ENCODE results near the gene TNFRSF18.

TNFRSF18 gene

DNA sequence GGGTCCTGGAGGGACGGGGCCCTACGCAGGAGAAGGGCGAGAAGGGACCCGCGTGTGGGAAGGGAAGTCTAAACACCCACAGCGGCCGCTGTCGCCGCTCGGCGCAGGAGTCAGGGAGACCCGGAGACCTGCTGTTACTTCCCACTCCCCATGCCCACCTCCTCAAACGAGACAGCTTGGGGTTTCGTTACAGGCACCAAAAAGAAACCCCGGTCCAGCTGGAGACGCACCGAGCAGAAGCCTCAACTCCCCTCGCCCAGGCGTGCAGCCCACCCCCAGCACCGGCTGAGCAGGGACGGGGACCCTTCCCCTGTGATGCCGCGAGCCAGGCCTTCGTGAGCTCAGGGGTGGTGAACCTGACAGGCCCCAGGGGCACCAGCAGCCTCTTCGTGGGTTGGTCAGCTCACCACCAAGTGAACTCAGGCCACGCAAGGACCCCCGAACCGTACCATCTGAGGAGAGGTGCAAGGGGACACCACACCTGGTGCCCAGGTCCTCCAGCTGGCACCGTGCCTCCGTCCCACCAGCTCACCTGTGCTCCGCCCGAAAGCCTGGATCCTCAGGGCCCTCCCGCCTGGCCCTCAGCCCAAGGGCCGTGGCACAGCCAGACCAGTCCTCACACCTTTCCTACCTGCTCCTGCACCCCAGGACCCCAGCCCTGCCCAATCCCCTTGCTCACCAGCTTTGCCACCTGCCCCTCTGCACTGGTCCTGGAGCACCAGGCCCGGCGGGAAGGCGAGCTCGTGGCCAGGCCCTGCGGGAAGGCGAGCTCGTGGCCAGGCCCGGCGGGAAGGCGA lies 20.4 kb upstream of the TNFRSF18 start:
- DNase-seq, result no peak

DNA sequence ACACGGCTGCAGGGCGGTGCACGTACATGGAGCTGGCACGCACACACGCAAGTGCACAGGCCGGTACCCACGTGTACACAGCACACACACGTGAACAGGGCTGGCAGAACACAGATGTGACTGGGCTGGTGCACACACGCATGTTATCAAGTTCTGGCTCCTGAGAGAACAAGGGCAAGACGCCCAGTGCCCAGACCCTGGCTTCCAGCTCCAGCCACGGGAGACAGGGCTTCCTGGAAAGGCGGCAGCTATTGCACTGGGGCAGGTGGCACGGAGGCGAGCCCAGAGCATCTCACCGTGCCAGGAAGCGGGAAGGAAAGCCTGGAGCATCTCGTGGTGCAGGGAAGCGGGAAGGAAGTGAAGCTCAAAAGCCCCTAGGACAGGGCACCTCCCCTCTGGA lies 19.5 kb upstream of the TNFRSF18 start:
- no peak for DNase-seq

DNA sequence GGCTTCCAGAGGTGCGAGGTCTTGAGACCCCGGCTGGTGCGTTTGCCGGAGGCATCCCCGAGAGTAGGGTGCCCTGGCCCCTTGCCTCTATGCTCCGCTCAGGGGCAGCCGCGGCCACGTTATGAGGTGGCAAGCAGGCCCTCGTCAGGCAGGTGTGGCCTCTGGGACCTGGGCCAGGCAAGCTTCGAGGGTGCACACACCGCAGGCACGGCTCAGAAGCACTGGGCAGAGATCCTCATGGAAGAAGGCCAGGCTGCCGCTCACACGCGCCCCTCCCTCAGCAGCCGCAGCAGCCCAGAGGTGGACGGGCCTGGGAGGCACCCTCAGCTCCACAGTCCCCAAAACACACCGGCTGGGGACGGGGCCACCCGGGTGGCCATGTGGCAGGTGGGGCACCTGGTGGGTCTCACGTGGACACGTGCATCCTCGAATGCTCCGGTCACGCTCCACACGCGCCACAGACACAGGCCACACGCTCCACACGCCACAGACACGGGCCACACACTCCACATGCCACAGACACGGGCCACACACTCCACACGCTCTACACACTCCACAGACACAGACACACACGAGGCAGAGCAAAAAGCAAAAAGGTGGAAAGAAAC lies 18.9 kb upstream of the TNFRSF18 start:
- no peak for DNase-seq

DNA sequence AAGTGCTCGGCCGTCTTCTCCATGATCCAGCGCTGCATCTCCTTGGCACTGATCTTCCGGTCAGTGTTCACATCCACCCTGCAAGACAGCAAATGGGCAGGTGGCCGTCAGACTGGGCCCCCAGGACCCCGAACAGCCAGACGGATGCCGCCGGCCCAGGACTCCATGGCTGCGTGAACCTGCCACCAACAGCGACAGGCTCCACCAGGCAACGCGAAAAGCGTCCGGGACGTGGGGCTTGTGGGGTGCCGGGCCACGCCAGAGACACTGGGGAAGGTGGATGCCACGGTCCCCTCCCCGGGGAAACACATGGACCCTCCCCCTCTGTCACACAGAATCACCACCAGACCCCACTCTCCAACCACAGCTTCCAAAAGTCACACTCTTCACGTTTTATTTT lies 17.5 kb upstream of the TNFRSF18 start:
- no peak for DNase-seq

DNA sequence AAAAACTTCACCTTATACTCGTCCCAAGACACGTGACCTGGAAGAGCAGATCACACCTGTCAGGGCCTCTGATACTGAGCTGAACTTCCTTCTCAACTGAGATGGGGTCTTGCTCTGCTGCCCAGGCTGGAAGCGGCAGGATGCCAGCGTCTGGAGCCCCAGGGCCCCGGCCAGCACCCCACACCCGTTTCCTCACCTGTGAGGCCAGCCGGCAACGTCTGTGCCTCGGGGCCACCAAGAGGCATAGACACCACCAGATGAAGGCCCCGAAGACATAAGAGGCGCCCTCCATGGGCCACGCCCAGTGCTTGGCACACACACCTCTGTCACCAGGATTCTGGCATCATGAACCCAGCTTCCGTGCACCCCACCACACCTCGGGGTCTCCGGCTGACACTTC lies 16.9 kb upstream of the TNFRSF18 start:
- no peak for DNase-seq

DNA sequence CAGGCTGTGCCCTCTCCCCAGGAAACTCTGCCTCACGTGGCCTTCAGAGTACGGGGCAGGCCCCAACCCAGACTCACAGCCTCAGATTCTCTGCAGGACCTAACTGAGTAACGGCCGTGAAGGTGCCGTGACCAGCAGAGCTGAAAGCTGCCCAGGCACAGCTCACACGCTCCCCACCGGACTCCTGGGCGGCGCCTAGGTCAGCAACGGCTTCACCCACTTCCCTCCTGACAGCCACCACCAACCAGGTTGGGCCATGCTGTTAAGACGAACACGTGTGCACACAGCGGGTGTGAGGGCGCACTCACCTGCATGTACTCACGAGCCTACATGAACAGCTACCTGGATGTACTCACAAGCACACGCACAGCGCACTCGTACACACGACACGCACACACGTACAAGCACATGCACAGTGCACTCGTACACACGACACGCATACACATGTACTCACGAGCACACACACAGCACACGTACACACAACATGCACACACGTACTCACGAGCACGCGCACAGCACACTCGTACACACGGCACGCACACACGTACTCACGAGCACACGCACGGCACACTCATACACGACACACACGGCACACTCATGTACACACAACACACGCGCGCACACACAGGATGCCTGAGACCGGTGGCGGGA lies 16.3 kb upstream of the TNFRSF18 start:
- DNase-seq, result no peak

DNA sequence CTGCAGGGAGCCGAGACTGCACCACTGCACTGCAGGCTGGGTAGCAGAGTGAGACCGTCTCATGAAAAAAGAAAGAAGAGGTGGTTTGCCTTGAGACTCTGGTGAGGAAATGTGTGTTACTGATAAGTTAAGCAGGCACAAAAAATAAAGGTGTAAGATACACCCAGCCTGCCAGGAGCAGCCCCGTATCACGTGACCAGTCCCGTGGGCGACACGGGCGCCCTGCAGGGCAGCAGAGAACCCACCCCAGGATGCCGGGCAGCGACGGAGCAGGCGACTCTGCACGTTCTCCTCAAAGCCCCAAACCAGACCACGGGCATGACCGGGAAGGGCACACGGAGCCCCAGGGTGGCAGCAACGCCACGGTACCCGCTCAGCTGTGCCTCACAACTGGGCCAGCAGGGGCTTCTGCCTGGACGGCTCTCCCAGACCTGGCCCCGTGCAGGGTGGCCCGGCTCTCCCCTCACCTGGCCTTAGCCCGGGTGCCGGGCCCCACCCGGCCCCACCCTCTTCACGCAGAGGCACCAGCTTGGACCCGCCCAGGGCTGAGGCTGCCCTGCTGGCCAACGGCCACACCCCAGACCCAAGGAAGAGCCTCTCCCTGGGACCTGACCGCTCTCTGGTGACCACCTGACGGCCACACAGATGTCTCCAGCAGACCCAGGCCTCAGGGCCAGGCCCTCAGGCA lies 15.6 kb upstream of the TNFRSF18 start:
- no peak for DNase-seq

DNA sequence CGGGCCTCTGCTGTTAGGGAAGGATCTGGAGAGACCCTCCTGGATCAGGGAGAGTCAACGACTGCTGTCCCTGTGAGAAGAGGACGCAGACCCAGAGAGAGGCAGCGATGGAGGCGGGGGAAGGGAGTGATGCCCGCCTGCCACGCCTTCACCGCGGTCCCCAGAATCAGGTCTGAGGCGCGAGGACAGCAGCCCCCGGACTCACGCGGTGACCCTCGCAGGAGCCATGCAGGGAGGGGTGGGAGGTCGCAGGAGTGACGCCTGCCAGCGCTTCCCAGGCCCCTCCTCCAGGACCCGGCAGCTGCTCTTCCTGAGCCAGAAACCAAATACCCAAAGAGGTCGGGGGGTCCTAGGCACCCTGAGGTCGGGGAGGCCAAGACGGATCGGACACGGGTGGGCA lies 13.8 kb upstream of the TNFRSF18 start:
- DNase-seq, result no peak

DNA sequence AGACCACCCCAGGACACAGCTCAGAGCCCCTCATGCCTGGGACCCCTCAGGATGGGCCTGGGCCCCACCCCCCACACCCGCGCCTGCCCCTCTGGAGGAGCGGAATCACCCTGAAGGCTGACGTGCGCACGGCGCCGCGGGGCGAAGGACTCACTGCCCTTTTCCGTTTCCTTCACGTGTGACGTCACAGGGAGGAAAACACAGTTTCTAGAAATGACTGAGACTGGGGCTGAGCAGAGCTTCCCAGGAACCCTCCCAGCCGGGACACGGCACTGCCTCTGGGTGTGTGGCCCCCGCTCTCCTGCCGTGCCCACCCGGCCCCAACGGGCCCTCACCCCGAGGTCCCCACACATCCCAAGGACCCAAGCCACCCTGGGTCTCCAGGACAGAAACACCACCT lies 12.9 kb upstream of the TNFRSF18 start:
- DNase-seq, result peak; percentile 56 to 85

DNA sequence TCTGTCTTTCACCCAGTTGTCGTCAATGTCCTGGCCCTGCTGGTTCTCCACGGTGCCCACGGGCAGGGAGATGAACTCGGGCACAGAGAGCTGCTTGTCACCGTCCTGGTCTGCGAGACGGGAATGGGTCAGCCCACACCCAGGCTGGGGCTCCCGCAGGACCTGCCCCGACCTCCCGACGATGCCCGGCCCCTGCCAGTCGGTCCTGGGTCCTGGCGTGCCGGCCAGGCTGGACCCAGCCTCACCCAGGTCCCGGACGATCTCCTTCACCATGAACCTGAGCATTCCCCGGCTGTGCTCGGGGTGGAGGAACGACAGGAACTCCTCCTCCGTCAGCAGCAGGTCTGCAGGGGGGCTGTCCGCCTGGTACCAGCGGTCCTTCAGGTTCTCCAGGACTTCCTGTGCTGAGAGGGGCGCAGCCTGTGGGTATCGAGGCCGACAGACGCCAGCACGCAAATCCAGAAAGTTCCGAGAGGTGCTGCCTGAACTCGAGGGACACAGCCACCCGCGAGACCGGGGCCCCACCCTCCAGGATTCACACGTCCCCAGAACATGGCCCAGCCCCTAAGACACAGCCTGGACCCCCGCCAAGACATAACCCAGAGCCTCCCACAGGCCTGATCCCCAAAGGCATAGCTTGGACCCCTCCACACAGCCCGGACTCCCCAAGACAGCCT lies 12.3 kb upstream of the TNFRSF18 start:
- no peak for DNase-seq

DNA sequence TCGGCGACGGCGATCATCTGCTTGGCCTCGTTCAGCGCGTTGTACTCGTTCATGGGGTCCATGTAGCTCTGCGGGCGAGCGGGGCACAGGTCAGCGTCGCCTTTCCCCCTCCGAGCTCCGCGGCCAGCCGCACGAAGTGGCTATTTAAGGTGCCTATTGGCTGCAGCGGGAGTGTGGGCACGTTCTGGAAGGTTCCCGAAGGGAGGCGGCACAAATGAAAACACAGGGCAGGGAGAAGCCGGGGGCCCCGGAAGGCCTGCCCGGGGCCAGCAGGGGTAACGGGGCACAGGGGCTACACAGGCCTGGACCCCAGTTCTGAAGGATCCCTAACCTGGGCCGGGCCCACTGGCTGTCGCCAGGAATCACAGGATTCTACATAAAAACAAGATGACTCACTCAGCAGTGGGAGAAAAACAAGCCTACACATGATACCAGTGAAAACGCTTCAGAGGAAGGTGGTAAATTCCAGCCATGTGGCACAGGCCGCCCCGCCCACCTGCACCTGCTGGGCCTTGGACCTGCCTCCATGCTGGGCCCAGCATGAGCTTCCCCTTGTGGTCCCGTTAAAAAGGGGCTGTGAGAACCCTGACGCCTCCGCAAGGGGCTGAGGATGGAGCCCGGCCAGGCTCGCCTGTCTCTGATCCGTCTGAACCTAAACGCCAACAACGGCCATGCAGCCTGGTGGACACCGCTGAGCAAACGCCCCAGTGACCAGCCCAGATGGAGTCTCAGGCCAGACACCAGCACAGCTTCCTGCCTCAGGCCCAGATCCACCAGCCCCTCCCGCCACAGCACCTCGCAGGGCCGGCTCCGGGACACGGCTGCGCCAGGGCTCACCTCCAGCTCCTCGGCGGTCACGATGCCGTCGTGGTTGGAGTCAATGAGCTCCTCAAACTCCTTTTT lies 11.5 kb upstream of the TNFRSF18 start:
- DNase-seq, result peak in 1 of 2 donors; percentile 56

DNA sequence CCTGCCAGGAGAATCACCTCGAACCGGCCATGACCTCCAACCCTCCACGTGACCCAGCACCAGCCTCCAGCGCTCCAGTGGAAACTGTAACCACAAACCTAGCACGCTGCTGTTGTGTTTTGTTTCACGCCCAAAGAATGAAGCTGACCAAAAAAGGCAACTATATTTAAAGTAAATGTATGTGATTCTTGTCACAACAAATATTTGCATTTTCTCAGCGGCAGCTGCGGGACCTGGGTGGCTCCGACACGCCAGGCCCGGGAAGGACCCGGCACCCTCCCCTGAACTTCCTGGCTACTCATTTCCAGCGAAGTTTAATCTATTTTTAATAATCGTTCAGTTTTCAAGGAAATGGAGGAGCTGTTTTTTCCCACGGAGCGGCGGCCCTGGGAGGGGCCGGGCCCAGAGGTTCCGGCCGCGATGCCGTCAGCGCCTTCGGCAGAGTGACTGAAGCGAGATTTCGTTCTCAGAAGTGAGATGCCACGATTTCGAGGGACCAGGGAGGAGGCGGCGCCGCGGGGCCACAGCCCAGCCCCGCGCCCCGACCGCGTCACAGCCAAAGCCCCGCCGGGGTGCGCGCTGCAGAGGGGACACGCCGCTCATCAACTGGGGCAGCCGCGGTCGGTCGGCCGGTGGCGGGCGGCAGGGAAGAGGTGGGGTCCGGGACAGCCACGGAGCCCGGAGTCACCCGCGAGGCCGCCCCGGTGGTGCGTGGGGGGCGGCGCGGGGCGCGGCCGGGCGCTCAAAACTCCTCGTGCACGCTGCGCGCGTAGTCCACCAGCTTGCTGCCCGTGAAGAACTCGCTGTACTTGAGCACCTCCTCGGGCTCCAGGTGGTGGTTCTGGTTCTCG lies 10.6 kb upstream of the TNFRSF18 start:
- DNase-seq, result peak; percentile 50 to 86

DNA sequence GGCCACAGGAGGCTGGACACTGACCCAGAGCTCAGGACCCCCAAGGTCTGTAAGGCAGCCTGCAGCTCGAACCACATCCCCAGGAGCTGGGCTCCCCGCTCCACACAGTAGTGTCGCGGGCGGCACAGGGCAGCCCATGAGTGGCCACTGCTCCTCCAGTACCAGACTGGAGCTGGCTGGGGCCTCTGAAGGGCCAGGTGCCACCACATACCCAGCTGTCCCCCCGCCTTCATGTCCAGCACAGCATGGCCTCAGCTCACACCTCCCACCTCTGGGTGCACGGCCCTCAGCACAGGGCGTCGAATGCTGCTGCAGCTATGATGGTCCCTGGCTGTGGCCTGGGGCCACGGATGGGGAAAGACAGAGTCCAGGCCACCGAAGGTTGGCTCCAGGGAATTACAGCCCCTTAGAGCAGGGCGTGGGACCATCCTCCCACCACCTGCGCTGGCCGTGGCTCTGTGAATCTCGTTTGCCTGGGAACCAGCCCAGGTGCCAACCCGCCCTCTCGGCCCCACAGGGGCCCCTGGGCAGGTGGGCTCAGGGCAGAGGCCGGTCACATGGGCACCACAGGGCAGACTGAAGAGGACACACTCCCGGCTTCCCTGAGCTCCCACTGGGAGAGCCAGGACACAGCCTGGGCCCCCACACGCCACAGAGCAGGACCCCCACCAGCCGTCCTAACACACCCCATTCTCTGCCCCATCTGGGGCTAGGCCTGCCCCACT lies 9.7 kb upstream of the TNFRSF18 start:
- DNase-seq, result no peak

DNA sequence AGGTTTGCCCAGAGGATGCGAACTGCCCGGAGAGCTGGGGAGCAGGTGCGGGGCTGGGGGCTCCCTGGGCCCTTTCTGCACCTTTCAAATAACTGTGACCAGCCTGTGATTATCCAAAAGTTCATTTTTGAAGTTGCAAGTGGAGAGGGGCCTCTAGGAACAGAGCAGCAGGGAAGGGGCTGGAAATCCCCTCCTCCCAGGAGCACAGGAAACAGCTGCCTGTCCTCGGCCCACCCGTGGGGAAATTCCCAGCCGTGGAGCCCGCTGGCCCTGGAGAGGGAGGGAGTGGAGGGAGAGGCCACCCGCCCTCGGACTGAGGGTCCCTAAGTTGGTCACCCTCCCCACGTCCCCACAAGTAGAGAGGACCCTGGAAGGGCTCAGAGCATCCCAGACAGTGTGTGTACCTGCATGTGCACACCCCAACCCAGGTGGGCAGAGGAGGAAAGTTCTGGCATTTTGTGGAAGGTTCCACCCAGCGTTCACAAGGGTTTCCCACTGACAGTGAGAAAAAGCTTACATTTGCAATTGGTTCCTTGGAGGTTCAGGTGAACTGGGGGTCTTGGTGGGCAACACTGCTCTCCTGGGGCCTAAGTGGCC lies 8.8 kb upstream of the TNFRSF18 start:
- peak in 1 of 2 donors; percentile 63 for DNase-seq

DNA sequence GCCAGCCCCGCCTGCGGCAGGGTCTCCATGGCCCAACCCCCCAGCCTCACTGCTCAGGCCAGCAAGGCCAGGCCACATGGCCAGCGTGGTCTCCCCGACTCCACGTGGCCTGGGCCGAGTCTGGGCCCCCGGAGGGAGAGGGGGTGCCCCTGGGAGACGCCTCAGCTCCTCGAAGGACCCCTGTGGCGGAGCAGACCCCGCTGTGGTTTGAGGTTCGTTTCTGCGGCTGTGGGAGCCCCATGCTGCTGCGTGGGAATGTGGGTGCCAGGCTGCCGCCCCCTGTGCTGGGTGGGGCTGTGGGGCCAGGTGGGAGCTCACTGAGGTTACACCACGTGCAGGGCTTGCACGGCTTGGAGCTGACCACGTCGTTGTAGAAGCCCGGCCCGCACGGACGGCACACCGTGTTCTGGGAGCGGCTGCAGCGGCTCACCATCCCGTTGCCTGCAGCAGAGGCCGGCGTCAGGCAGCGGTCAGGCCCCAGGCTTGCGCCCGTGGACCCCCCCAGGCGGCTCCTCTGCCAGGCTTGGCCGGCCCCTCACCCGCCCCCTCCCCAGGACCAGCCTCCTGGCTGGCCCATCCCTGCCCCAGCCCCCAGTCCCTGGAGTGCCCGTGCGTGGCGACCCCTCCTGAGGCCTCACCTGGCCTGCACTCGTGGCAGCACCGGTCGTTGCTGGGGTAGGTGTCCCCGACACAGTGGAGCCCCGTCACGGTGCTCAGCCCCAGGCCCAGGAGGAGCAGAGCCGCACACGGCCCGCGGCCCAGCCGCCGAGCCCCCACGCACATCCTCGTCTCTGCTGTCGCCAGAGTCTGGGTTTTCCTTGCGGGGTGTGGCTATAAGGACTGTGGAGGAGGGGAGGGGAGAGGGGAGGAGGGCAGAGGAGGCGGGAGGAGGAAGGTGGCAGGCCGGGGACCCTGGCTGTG lies 7.2 kb upstream of the TNFRSF18 start, which contains the start of gene TNFRSF4:
TSS of gene TNFRSF4 (minus strand) at position 809 of the 921 bp plus-strand sequence. CDS start at position 783, 26 bp downstream.
- DNase-seq, result peak in 1 of 2 donors; percentile 62

DNA sequence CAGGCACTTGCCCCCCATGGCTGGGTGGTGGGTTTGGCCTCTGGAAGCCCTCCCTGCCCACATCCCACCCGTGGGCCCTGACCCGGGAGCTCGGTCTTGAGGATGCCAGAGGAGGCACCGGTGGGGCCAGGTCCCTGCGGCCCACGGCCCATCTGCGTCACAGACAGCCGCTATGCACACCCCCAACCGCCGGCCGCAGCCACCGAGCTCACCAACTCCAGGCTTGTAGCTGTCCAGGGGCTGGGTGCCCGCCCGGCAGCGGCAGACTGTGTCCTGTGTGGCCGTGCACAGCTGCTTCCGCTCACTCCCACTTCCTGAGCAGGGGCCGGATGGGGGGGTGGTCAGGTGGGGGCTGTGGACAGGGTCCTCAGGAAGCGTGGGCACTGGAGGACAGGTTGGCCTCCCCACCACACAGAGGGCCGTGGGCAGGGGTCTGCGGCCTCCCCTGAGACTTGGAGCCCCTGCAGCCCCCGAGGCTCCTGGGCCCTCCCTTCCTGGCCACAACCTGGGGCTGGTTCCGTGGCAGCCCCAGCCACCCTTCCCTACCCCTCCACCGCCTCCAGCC lies 6.5 kb upstream of the TNFRSF18 start:
- DNase-seq, result peak; percentile 55 to 69

DNA sequence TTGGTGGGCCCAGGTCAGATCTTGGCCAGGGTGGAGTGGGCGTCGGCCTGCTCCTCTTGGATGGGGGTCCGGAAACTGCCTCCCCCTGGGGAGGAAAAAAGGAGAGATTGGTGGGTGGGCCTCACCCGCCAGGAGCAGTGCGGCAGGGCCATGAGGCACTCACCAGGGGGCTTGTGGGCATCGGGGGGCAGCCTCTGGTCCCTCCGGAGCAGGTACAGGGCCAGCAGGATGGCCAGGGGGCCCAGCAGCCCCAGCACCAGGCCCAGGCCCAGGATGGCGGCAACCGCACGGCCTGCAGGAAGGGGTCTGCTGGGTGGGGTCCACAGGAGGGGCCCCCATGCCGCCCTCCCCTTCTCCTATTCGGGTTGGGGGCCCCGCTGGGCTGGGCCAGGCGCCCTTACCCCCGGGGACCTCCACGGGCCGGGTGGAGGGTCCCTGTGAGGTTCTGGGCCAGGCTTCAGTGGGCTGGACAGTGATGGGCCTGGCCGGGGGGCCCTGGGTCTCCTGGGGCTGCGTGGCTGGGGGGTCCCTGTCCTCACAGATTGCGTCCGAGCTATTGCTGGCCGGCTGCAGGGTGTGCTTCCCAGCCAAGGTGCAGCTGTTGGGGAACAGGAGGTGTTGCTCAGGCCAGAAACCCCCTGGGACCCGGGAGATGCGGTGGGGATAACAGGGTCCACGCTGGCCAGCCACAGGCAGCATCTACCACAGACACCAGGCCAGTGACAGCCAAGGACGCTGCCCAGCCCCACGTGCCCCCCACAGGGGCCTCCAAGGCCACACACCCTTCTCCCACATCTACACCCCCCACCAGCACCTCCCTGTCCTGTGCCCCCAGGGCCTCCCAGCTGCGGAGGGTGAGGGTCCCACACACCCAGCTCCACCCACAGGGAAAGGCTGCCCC lies 5.4 kb upstream of the TNFRSF18 start:
- no peak for DNase-seq

Measured in CD4-positive, alpha-beta T cell treated with Interferon alpha-2 for 1 hour (primary cell).